ENCODE results near the gene ENTPD2.

Gene ENTPD2

DNA sequence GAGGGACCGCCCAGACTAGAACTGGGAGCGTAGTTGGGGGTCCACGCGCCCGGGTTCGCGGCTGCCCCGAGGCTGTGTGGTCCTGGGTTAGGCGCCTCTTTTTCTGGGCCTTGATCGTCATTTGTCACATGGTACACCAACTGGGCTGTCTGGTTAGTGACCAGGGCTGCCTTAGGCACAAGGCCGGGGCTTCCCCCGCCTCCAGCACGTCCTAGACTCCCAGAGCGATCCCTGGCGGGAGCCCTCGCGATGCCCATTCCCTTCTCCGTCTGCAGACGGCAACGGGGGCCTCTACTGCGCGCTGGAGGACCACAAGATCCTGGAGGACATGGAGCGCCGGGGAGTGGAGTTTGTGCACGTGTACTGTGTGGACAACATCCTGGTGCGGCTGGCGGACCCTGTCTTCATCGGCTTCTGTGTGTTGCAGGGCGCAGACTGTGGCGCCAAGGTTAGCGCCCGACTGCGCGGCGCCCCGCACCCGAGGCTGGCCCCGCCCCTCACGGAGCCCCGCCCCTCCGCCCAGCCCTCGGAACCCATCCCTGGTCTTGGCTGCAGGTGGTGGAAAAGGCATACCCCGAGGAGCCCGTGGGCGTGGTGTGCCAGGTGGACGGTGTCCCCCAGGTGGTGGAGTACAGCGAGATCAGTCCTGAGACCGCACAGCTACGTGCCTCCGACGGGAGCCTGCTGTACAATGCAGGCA lies 25.0 kb upstream of the ENTPD2 start:
- no peak for DNase-seq

DNA sequence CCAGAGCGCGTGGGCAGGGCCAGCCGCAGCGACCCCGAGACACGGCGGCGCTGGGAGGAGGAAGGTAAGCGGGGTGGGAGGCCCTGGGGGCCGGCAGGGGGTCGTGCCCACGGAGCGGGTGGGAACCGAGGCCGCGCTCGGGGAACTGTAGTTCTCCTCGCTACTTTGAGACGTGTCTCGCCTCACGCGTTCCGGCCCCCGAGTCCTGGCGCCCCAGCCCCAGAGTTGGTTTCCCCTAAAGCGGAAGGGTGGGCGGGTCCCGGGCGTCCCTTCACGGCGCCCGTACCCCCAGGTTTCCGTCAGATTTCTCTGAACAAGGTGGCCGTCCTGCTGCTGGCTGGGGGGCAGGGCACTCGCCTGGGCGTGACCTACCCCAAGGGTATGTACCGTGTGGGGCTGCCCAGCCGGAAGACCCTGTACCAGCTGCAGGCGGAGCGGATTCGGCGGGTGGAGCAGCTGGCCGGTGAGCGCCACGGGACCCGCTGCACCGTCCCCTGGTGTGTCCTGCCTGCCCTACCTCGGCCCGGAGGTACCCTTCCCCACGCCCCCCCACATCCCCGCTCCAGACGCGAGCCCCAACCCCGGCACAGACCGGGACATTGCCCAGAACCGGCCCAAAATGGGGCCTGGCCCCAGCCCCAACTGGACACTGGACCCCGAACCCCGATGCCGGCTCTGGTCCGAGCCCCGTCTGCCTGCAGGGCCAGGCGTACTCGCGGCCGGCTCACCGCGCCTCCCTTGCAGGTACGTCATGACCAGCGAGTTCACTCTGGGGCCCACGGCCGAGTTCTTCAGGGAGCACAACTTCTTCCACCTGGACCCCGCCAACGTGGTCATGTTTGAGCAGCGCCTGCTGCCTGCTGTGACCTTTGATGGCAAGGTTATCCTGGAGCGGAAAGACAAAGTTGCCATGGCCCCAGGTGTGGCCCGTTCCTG lies 24.2 kb upstream of the ENTPD2 start:
- no peak for DNase-seq

DNA sequence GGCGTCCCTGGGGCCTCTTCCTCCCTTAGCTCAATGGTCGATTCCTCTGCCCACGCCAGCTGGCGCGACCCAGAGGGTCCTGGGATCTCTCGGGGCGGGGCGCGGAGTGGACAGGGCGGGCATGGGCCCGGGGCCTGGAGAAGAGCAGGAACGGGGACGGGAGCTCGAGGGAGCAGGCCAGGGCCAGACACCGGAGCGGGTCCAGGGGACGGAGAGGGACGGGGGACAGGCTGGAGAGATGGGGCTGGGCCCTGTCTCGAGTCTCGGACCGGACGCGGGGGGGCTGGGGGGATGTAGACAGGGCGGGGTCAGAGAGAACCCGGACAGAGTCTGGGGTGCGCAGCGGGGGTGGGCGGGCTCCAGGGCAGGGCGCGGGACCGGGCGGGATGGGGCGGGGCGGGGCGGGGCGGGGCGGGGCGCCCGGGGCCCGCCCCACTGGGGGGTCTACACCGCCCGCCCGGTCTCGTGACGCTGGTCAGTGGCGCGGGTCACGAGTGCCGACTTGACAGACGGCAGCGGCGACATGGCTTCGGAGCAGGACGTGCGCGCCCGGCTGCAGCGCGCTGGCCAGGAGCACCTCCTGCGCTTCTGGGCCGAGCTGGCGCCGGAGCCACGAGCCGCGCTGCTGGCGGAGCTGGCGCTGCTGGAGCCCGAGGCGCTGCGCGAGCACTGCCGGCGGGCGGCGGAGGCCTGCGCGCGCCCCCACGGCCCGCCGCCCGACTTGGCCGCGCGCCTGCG lies 23.3 kb upstream of the ENTPD2 start, which contains the start of gene UAP1L1:
UAP1L1 (plus strand) TSS at position 508 of the 738 bp plus-strand sequence; CDS start at position 524, 16 bp downstream.
- DNase-seq, result no peak

DNA sequence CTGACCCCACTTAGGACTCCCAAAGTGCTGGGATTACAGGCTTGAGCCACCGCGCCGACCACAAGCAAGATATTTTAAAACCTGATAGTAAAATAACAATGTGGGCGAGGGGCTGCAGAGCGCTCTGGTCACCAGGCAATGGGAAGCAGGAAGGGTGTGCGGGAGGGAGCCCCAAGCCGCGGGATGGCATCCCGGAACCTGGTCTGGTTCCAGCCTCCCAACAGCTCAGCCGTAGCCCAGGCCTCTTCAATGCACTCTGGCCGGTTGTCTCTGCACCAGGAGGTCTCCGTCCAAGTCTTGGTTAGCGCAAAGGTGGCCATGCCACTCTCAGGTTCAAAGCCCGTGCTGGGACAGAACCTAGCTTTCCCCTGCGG lies 22.8 kb upstream of the ENTPD2 start:
- no peak for DNase-seq

DNA sequence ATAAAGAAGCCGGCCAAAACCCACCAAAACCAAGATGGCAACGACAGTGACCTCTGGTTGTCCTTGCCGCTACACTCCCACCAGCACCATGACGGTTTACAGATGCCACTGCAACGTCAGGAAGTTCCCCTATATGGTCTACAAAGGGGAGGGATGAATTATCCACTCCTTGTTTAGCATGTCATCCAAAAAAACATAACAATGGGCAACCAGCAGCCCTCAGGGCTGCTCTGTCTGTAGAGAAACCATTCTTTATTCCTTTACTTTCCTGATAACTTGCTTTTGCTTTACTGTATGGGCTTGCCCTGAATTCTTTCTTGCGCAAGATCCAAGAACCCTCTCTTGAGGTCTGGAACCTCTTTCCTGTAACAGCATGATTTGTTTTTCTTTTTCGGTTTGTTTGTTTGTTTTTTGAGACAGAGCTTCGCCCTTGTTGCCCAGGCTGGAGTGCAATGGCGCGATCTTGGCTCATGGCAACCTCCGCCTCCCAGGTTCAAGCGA lies 21.5 kb upstream of the ENTPD2 start:
- DNase-seq, result no peak

DNA sequence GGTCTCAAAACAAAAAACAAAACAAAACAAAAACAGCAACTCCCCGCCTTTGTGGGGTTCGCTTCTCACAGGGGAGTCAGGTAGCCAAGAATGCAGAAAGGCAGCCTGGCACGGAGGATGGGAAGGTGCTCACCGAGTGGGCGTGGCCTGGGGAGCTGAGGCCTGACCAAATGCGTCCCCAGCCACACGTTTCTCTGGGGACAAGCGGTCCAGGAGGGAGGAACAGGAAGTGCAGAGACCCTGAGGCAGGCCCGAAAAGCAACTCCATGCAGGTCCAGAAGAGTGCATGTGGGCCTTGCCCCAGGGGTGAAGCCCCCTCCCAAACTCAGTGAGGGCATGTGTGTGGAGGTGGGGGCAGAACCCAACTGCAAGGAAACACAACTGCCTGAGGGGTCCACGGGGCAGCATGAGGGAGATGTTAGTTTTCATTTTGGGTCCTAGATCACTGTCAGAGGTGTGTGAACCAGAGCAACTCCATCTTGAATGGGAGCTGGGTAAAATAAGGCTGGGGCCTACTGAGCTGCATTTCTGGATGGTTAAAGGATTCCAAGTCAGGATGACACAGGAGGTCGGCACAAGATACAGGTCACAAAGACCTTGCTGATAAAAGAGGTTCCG lies 20.9 kb upstream of the ENTPD2 start:
- no peak for DNase-seq

DNA sequence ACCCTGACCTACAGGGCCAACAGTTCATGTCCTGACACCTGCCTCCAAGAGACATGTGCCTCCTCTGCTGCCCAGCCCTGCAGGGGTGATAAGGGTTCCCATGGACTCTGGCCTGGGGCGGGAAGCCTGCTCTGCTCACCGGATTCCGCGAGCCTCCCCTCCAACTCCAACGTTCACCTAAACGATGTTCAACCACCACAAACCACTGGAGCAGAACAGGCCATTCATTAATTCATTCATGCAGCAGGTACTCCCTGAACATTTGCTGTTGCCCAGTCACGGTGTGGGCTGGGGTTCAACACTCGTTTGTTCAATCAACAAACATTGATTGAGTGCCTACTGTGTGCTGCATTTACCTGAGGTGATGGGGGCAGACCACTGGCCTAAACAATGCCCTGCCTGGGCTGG lies 20.1 kb upstream of the ENTPD2 start:
- DNase-seq, result no peak

DNA sequence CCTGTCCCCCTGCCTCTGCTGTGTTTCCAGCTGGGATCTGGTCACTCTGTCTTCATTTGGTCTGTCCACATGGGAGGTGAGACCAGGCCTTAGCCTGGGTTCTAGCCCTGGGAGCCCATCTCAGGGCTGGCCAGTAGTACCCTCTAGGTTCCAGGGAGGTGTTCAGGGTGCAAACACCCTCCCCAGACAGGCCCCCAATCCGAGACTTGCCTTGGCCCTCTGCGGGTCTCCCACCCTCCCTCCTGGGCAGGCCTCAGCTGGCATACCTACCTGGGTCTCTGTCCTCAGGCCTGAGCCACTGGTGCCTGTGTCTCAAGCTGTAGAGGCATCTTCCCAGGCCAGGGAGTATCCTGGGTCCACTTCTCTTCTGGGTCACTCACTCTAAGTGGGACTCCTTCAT lies 17.4 kb upstream of the ENTPD2 start:
- no peak for DNase-seq

DNA sequence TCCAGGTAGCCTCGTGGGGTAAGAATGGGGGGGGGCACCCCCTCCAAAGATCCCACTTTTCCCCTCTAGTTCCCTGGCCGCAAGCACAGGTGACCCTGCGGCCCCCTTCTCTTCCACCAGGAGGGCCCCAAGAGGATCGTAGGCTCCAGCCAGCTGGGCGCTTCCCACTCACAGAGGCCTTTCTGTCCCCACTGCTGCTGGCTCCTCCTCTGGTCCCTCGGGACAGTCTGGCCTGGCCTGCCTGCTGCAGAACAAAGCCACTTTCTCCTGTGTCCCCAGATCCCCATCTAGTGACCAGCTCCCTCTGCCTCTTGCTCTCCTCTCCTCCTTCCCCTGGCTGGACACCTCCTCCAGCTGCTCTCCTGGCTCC lies 17.0 kb upstream of the ENTPD2 start:
- no peak for DNase-seq

DNA sequence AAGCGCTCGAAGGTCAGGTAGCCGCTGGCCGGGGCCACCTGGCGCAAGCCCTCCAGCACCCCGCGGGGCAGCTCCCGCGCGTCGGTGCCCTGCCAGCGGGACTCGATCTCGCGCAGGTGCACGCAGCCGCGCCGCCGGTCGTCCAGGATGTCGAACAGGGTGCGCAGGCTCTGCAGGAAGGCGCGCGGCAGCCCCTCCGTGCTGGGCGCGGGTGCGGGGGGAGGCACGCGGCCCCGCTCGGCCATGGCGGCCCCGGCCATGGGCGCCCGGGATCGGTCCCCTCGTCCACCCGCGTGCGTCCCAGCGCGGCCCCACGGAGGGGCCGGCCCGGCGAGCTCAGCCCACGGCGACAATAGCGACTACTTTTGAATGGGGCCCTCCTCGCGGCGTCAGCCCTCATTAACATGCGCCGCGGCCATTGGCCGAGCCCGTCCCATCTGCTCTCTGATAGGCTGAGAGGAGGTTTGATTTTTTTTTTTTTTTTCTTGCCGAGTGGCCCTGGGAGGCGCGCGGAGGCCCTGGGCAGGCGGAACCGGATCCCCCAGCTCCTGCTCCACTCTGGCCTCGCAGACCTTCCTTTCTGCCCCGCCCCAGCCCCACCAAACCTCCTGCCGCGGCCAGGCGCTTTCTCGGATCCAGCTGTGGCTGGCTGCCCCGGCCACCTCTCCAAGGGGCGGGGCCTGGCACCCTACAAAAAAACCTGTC lies 16.5 kb upstream of the ENTPD2 start, which contains the start of gene SAPCD2:
SAPCD2 (minus strand) TSS at position 357 of the 705 bp plus-strand sequence; CDS start at position 260, 97 bp downstream.
- DNase-seq, result peak; percentile 86

DNA sequence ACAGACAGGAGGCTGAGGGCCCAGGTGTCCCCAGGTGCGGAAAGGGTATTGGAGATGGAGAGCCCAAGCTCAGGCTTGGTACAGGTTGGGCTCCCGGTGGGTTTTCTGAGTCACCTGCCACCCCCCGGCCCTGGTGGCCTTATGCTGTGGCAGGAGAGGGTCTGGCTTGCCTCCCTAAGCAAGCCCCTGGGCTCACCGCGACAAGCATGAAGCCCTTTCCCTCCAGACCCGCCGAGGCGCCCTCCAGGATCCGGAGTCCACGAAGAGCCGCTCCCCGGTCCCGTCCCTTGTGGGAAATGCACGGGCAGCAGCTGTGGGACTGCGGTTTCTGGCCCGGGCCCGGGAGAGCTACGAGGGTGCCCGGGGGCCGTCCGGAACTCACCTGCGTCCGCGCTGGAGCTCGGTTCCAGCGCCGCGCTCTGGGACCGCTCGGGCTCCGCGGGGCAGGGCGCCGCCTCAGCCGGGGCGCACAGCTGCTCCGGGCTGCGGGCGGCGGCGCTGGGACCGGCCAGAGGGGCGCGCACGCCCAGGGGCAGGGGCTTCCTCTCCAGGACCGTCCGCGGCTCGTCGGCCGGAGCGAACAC lies 15.7 kb upstream of the ENTPD2 start:
- no peak for DNase-seq

DNA sequence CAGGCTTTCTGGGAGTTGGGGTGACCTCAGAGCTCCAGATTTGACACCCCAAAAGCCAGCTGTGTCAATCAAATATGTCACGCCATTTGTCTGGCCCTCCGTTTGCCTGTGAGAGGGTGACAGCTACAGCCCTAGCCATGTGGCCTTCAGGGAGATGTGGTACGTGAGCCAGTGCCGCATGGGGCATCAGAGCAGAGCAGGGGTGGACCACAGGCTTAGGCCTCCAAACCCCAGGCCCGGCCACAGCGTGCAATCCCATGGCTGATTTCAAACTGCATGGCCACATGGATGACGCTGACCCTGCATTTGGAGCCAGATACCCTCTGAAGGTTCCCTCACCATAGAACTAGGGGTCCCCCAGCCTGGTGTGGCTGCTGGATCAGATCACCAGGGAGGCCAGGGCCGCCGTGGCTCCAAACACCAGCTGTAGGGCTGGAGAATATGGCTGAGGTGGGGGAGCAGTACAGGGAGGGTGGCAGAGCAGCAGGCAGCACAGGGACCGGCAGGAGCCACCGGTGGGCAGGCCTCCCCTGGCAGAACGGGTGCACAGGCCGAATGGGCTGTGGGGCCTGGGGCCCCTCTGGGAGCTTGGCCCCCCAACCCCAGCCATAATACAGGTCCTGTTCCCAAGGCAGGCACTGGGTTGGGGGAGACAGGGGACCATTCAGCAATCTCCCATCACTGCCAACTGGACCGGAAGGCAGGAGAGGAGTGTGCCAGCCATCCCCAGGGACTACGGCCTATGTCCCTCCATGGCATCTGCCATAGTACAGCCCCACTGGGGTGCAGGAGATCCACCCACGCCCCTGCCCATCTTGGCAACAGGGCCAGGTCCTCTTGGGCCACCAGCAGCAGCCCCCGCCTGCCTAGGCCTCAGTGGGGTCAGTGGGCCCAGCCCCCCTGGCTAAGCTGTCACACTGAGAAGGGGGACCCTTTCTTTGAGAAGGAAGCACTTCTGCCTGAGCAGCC lies 15.0 kb upstream of the ENTPD2 start:
- no peak for DNase-seq

DNA sequence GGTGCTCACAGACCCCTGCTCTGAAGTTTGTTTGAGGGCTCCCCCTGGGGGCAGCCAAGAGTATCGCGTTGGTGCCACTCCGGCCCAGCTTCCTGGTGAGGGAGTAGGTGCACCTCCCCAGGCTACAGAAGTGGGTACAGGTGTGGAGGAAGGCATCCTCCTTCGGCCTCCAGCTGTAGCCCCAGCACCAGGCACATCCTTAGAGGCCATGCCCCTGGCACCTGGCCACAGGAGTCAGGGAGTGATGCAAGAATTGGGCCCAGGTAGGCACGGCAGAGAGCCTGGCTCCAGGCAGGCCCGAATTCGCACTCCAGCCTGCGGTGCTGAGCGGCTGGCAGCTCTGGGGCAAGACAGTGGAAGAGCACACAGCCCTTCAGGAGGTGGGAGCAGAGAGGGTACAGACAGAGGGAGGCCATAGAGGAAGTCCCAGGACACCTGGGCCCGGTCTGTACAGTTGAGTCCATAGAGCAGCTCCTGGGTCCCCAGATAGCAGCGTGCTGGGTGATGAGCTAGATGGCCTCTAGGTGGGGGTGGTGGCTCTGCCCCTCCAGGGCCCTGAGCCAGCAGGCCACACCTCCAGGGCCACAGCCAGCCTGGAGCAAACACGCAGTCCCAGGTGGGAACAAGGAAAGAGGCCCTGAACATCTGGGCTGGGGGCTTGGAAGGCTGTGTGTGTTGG lies 14.1 kb upstream of the ENTPD2 start:
- peak; percentile 86 for DNase-seq

DNA sequence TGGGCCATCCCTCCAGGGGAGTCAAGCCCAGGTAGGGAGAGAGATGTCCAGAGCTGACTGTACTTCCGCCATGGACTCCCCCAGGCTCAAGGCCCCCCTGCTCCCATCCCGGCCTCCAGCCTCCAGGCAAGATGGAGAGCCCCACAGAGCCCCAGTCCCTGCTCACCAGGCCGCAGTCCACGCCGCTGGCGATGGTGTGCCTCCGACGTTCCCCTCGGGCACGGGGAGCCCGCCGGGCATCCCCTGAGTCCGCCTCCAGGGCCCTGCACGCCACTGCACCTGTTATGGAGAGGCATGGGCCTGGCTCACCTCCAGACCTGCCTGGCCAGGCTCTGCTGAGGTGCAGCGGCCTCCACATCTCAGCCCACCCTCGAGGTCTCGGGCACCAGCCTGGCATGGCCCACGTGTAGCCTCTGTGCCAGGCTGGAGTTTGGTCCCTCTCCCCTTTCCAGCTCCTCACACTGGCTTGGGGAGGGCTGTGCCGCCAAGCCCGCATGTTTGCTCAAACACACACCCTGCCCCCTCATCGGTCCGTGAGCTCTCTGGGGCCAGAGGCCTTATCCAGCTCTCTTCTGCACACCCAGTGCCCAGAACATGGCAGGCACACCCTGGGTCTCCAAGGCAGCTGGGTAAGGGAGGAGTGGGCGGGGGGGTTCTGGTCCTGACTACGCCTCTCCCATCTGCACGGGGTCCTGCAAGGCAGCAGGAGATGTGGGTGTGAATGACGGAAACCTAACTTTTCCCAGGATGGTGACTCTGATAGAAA lies 12.4 kb upstream of the ENTPD2 start:
- DNase-seq, result no peak

DNA sequence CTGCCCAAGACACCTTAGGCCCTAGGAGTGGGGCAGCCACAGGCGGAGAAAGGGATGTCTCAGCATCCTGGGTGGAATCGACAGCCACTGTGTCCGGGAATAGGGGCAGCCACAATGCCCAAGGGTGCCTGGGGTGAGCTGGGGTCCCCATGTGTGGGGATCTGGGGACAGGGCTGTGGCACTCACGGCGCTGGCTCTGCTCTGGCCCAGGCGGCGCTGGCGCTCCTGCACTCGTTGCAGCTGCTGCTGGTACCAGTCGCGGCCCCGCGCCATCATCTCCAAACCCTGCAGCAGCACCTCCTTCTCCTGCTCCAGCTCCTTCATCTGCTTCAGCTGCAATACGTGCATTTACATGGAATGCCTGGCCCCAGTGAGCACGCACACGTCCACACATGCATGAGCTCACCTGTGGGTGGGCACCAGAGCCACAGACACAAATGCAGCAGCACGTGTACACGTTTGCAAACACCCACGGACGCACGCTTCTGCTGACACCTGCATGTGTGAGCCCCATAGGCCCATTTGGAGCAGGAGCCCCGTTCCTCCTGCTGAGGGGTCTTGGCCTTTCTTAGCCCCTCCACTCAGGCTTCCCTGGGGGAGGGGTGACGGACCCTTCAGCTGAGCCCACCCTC lies 11.6 kb upstream of the ENTPD2 start:
- DNase-seq, result no peak

DNA sequence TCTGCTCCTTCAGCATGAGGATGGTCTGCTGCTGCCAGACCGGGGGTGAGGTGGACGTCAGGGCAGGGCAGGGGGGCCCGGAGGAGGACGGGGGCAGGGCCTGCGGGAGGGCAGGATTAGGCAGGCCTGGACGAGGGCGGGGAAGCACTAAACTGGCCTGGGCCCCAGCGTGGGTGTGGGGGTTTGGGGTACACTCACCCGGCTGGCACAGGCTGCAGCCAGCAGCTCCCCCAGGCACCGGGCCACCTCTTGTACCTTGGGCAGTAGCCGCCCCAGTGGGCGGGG lies 11.0 kb upstream of the ENTPD2 start:
- DNase-seq, result no peak

DNA sequence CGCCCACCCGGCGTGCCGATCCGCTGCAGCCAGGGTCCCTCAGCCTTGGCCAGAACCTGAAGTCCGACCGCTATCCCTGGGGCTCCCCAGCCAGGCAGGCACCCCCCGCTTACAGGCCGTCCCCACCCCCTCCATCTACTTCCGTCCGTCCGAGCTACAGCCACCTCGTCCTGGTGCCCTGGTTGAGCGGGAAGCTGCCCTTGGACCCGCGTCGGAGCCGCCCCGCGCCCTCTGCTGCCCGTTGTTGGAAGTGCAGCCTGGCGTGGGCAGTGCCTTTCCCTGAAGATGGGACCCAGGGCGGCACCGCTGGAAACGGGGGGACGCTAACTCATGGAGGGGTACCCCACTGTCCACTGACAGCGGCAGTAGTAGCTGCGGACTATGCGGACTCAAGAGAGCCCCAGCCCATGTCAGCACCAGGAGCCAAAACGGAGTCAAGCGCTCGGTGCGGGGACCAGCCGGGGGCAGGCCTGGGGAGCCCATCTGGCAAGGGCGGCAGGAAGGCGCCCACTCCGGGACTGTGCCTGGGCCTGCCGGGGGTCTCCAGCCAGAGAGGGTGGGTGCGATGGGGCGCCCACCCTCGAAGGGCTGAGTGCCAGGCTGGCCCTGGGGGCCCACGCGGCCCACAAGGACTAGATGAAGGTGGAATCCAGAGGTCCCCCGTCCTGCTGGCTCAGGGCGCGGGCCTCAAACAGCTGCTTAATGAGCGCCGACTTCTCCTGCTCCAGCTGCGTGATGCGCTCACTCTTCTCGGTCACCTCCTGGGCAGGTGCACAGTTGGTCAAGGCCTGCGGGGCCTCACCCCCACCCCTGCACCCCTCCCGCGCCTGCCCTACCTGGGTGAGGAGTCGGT lies 10.4 kb upstream of the ENTPD2 start:
- peak; percentile 27 for DNase-seq
